HG03575 (cell line): ENCODE measurements around the gene NPC2.
"Not testable (repeated sequence)": the region's sequence is repeated elsewhere in the genome, so short reads cannot be mapped to it uniquely, and the experiment has no call there.

Source experiments
- ATAC-seq: cut with Tn5 transposase; IDR thresholded peaks from one replicate; pipeline ENCODE4 v1.9.1; 2021; ENCODE audit not compliant: unreplicated experiment, insufficient number of reproducible peaks, low FRiP score; ENCODE audit errors: extremely low read depth

The NPC2 gene

DNA sequence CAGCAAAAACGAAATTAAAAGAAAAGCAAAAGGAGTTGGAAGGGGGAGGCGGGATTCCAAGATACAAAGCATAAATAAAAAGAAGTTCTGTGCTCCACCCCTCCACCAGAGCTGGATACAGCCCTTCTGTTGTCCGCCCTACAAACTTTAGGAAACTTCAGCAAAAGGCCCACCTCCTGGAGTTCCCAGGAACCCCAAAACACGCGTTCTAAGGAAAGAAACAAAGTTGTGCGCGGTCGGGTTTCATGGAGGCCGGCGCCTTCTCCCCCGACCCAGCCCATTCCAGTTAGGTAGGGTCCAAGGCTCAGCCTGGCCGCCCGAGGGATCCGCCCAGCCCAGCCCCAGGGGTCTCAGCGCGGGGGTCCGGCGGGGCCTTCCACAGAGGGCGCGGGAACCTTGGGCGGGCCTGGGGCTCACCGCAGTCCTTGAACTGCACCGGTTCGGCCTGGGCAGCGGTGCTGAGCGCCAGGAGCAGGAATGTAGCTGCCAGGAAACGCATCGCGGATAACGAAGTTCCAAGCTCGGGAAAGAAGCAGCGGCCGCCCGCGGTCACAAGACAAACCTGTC lies at the start of gene NPC2:
NPC2 (minus strand) TSS at position 530 of the 567 bp plus-strand sequence; CDS start at position 499, 31 bp downstream.
- ATAC-seq, result no peak

GRCh38 chr14:74542056-74542685 lies 49.1 kb upstream of the NPC2 start:
- no peak for ATAC-seq

DNA sequence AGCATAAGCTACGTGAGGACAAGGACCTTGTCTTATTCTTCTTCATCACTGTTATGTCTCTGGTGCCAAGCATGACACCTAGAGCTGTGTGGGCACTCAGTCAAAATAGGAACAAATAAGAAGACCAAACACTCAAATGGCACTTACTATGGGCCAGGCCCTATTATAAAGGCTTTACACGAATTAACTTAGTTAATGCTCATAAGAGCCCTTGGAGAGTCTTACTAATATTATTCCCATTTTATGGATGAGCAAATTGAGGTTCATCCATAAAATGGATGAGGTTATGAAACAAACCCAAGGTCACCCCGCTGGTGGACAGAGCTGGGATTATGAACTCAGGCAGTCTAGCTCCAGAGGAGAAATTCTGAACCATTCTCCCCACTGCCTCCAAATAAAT lies 48.1 kb upstream of the NPC2 start:
- no peak for ATAC-seq

DNA sequence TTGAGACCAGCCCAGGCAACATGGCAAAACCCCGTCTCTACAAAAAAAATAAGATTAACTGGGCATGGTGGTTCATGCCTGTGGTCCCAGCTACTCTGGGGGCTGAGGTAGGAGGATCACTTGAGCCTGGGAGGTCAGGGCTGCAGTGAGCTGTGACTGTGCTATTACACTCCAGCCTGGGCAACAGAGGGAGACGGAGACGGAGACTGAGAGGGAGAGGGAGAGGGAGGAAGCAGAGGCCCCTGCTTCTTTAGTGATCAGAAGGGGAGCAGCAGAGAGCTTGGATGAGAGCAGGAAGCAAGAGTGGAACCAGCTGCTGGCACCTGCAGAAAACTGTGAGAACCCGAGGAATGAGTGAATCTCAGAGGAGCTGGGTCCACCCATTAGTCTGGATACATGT lies 46.4 kb upstream of the NPC2 start:
- ATAC-seq, result no peak

- no peak for ATAC-seq
Observed at GRCh38 chr14:74538411-74539391, 45.6 kb upstream of the NPC2 start.

- ATAC-seq, result not testable (repeated sequence)
Observed at GRCh38 chr14:74536336-74536735, 43.2 kb upstream of the NPC2 start.

DNA sequence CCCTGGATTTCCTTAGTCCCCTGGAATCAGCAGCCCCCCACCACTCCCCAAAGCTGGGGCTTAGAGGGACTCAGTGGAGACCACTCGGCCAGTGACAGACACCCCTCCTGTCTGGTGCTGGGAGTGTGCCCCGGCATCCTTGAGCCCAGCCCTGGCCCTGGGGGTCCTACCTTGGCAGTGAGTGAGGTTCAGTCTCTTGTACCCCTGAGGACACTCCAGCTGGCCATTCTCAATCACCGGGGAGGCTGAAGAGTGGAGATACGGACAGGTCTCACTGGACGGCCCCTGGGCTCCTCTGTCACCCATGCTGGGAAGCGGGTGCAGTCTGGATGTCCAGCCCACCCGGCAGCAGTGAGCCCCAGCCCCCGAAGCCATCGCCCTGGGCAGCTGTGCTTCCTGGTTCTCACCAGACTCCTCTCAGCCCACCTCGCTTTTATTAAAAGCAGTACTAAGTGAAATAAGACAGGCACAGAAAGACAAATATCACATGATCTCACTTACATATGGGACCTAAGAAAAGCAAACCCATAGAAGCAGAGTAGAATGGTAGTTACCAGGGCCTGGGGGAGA lies 42.7 kb upstream of the NPC2 start:
- no peak for ATAC-seq

DNA sequence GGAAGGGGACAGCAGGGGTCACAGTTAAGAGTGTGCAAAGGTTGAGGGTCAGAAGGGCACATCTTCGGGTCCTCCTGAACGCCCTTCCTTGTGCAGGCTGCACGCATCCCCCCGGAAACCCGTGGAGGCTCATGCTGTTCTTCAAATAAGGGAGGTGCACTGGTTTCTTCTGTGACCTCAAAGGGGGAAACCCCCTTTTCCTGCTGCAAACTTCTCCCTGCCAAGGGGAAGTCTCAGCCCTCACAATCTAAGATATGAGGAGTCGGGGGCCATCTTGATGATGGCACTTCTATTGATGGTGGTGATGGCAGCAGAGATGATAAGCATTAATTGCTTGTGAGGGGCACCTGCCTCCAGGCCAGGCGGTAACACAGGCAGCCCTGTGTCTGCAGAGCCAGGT lies 40.5 kb upstream of the NPC2 start:
- no peak for ATAC-seq

GRCh38 chr14:74532246-74532645 lies 39.1 kb upstream of the NPC2 start:
- ATAC-seq, result no peak

GRCh38 chr14:74531467-74531866 lies 38.4 kb upstream of the NPC2 start:
- ATAC-seq, result no peak

DNA sequence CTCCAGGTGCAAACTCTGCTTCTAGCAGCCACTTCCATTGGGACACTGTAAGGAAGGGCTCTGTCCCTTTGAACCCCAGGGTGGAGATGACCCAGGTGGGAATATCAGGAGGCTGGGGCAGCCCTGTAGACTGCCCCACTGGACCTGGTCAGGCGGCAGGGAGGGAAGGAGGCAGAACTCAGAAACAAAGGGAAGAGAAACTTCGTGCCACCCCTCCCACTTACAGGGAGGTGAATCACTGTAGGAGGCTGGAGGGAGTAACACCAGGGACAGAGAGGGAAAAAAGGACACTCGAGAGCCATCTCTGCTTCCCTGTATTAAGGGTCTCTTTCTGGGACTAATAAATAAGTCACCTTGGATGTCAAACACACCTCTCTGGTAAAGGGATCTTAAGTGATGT lies 37.9 kb upstream of the NPC2 start:
- ATAC-seq, result no peak

DNA sequence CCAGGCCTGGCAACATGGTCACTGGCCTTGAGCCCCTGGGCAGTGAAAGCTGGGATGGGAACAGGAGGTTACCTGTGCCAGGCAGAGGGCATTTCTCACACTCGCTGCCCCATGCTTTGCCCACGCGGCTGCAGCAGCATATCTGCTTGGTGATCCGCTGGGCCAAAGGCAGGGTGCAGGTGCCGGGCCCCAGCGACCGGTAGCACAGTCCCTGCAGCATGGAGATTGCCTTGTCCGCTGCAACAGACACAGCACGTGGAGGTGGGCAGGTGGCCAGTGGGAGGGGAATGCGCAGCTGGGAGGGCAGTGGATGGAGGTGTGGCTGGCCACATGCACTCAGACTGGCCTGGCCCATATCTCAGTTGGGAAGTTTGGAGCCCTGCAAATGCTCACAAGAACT lies 35.8 kb upstream of the NPC2 start:
- no peak for ATAC-seq

- no peak for ATAC-seq
Observed at GRCh38 chr14:74528406-74528805, 35.3 kb upstream of the NPC2 start.

GRCh38 chr14:74527736-74528280 lies 34.7 kb upstream of the NPC2 start:
- ATAC-seq, result no peak

- no peak for ATAC-seq
Observed at GRCh38 chr14:74526854-74527585, 33.9 kb upstream of the NPC2 start.

DNA sequence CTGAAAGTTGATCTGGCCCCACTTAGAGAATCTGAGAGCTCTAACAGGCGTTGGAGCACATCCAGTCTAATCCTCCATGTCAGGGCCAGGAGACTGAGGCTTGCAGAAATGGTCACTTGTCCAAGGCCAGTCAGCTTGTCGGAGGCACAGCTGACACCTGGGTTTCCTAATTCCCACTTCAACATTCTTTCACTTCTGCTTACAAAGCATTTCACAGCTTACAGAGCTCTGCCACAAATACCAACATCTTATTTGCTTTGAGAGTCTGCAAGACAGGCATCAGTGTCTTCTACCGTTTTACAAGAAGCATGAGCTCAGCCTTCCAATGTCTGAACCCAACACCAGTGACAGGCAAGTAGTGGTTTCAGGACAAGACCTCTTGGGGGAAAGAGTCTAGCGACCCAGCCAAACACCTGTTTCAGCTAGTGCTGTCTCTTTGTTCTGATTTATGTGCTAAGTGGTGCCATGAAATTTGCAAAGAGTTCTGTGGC lies 32.3 kb upstream of the NPC2 start:
- ATAC-seq, result no peak

DNA sequence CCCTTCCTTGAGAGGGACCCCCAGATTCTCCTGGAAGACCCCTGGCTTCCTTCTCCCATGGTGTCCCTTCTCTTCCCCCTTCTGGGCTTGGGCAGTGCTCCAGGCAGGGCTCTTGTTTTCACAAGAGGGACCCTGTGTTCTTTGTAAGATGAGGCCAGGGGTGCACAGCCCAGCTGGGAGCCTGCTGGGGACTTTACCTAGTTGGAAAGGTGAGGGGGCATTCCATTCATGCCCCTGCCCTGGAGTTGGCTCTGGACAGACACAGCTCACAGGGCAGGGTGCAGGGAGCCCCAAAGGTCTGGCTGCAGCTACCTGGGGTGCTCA lies 31.7 kb upstream of the NPC2 start:
- no peak for ATAC-seq

DNA sequence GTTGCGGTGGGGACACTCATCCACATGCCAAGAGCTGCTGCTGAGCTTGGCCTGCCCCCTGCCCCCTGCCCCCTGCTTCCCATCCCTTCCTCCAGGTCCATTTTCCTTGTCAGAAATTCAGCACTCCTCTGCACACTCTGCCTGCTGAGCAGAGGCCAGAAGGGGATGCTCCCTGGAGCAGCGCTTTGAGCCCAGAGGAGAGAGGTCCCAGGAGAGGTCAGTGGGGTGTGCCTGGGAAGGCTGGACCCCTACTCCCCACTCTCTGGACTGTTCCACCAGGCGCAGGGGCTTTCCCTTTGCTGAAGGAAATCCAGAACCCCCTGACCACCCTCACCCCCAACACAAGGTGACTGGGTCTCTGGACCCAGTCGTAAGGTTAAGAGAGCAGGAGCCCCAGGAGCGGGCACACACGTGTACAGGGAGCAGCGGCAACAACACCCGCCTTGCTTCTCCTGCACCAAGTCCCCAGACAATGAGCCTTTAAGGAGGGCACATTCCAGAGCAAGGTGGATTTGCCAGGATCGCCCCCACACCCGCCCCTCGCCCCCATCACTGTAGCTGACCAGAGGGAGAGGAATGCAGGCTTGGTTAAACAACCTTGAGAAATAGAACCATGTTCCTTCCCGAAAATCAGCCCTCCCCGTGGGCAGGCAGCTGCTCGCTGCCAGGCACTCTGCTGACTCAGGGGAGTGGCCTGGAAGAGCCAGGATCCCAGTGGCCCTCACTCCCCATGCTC lies 31.1 kb upstream of the NPC2 start:
- ATAC-seq, result no peak
